ENCODE data around the gene SPRR2F.

SPRR2F gene

DNA sequence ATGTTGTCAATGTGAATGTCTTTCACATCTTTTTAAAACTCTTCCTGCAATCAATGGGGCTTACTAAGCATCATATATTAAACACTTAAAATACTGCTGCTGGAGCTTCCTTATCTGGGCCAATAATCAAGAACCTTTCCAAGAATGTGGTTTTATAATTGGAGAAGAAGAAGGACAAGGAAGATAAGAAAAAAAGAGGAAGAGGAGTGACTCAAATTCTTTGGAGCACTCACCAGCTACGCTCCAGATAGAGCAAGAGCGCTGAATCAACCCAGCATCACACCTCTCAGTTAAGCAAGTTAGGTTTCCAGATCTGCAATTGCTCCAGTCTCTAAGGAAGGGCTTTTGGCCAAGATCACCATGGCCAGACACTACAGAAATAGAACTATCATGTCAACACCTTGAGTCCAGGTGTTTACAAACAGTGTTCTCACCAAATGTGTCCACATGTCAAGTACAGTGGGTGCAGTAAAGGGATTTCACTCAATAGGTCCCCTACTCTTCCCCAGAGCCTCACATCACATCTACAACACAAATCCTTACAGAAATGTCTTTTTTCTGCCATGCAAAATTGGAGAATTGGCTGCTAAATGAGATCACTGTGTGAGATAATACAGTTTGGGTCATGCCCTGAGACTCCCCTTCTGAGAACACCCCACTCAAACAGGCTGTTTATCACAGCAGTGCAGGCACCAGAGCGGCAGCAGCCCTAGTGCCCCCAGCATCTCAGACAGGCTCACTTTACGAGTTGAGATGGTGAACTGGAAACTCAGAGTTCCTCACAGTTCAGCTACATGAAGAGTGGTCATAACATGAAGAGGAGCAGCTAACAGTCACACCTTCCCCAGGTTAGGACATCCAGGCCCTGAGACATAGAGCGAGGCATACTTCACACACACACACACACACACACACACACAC, 40.2 kb downstream of the SPRR2F start:
- DNase-seq: no peak

DNA sequence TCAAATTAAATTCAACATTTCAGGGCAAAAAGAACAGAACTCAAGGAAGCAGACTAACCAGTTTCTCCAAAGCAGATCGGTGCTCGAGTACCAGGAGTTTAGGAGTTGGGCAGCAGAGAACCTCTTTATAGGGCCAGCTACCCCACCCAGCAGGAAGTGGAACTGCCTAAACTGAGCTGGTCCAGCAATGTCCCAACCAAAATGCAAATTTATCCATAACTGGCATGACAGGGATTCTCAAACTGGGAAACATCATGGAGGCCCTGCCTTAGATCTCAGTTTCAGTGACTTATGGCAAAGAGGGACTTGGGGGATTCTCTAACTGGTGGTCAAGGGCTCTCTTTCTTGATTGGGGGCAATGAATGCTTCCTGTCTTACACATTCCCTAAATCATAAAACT, 41.8 kb downstream of the SPRR2F start, which contains the start of gene SPRR2B:
SPRR2B (minus strand) TSS at position 101 of the 400 bp plus-strand sequence. CDS start 772 bp downstream, outside the sequence.
- DNase-seq: no peak

- DNase-seq: no peak
Measured at GRCh38 chr1:153070243-153070642, 43.1 kb downstream of the SPRR2F start.
